Measurements from ENCODE around the gene FALEC. TPM values are rescaled to one million over a fixed set of nuclear protein-coding genes. Genes with fewer than 3 reads are reported as not detected.

FALEC gene
- total and polyA plus RNA-seq, 12 donors: 0.40 to 0.61 (median 0.50) TPM; not detected in 9

GRCh38 chr1:150553392-150554085 is 38.0 kb downstream of the FALEC start:
- WGBS, 4 donors: 85 to 94% (median 89%) methylated on average over 13 to 23 of the region's 23 CpGs
- intact Hi-C loops (cut with DNase I): loop anchor here in 1 of 2 donors (10.0 kb wide), 1 partner anchor 261 kb away; no protein-coding TSS in a partner anchor
- H3K4me1 ChIP-seq (replicated peaks in 1 of 2): peaks cover 26 to 35% of the 10 kb centered on the region in 2 donors
- peak overlapping the region in 4 of 5 donors; percentile 2 to 92 (median 63) for H3K27ac ChIP-seq
- no peaks in the 10 kb centered on the region for H3K9me3 ChIP-seq (replicated peaks in 1 of 3)
- no peak for TF ChIP-seq CTCF (IDR thresholded peaks at IDR 0.05)
- TF ChIP-seq POLR2A (IDR thresholded peaks at IDR 0.05): no peak
- DNase-seq: no peak
- H3K36me3 ChIP-seq (replicated peaks in 1 of 2): no peaks in the 10 kb centered on the region
- H3K4me3 ChIP-seq: no peak overlapping the region
- no peaks in the 10 kb centered on the region for H3K27me3 ChIP-seq

- no peak overlapping the region for H3K4me3 ChIP-seq
- no peak overlapping the region for H3K27ac ChIP-seq
- no peaks in the 10 kb centered on the region for H3K36me3 ChIP-seq (replicated peaks in 1 of 2)
- DNase-seq: no peak
- TF ChIP-seq POLR2A (IDR thresholded peaks at IDR 0.05) (no peak), CTCF (IDR thresholded peaks at IDR 0.05) (no peak)
- no peaks in the 10 kb centered on the region for H3K27me3 ChIP-seq
- H3K9me3 ChIP-seq (replicated peaks in 1 of 3): no peaks in the 10 kb centered on the region
- 90 to 94% (median 93%) methylated on average over 4 to 8 of the region's 8 CpGs for WGBS, 4 donors
- H3K4me1 ChIP-seq (replicated peaks in 1 of 2): peaks cover 24 to 36% of the 10 kb centered on the region in 2 donors
- intact Hi-C loops (cut with DNase I): loop anchor here in 1 of 2 donors (10.0 kb wide), 1 partner anchor 261 kb away; no protein-coding TSS in a partner anchor
These were observed 38.5 kb downstream of the FALEC start for GRCh38 chr1:150554086-150554452.

- 85 to 93% (median 90%) methylated on average over 14 to 19 of the region's 19 CpGs for WGBS, 4 donors
- H3K4me3 ChIP-seq: no peak overlapping the region
- TF ChIP-seq CTCF (IDR thresholded peaks at IDR 0.05) (no peak), POLR2A (IDR thresholded peaks at IDR 0.05) (no peak)
- intact Hi-C loops (cut with DNase I): loop anchor here in 1 of 2 donors (5.0 to 10.0 kb wide), 2 partner anchors 67 to 259 kb away; no protein-coding TSS in a partner anchor
- no peak overlapping the region for H3K27ac ChIP-seq
- H3K36me3 ChIP-seq (replicated peaks in 1 of 2): no peaks in the 10 kb centered on the region
- H3K9me3 ChIP-seq (replicated peaks in 1 of 3): no peaks in the 10 kb centered on the region
- no peaks in the 10 kb centered on the region for H3K27me3 ChIP-seq
- DNase-seq: no peak
- peaks cover 32 to 41% of the 10 kb centered on the region in 2 donors for H3K4me1 ChIP-seq (replicated peaks in 1 of 2)
These were observed 39.8 kb downstream of the FALEC start for GRCh38 chr1:150555198-150555970.

Measured in adrenal gland (tissue), 12 donors.